Measurements from ENCODE around the gene BCL7C. TPM values are rescaled to one million over a fixed set of nuclear protein-coding genes. Genes with fewer than 3 reads are reported as not detected.

The BCL7C gene
- polyA plus RNA-seq, 1 donor from 2014 or later, result 39.2 TPM

GRCh38 chr16:30842971-30843370, 50.9 kb downstream of the BCL7C start:
- Histone ChIP-seq H3K9ac (ENCODE audit: low read length) (no peak overlapping the region), H3K9me3 (ENCODE audit: low read length) (no peaks in the 10 kb centered on the region), H3K27ac (ENCODE audit: low read length) (no peak overlapping the region), H3K9me2 (ENCODE audit: insufficient read depth, low read length) (no peaks in the 10 kb centered on the region), H3K4me2 (ENCODE audit: low read length) (no peak overlapping the region), H2AFZ (ENCODE audit: low read depth, low read length) (no peak overlapping the region), H3K79me2 (replicated peaks; ENCODE audit: insufficient read depth, low read length) (no peaks in the 10 kb centered on the region), H3F3A (ENCODE audit: insufficient read depth, low read length, poor library complexity, severe bottlenecking) (no peaks in the 10 kb centered on the region), H3K27me3 (ENCODE audit: insufficient read depth, low read depth, low read length) (no peaks in the 10 kb centered on the region), H4K20me1 (ENCODE audit: insufficient read depth) (no peaks in the 10 kb centered on the region), H3K4me3 (ENCODE audit: low read length) (no peak overlapping the region), H3K36me3 (ENCODE audit: insufficient read depth, low read length) (no peaks in the 10 kb centered on the region)
- no peak for TF ChIP-seq REST (IDR thresholded peaks at IDR 0.05; ENCODE audit: borderline replicate concordance)
- no peak for TF ChIP-seq MXI1 (conservative IDR thresholded peaks at IDR 0.05; ENCODE audit: poor library complexity, severe bottlenecking)
- no peak for TF ChIP-seq SMC3 (conservative IDR thresholded peaks at IDR 0.05; ENCODE audit: poor library complexity)
- no peak for TF ChIP-seq CTCF (IDR thresholded peaks at IDR 0.05; ENCODE audit: poor library complexity, severe bottlenecking)
- TF ChIP-seq EP300 (conservative IDR thresholded peaks at IDR 0.05; ENCODE audit: poor library complexity, severe bottlenecking), result no peak

GRCh38 chr16:30841332-30841731, 52.5 kb downstream of the BCL7C start:
- no peaks in the 10 kb centered on the region for H3F3A ChIP-seq (ENCODE audit: insufficient read depth, low read length, poor library complexity, severe bottlenecking)
- no peaks in the 10 kb centered on the region for H3K9me2 ChIP-seq (ENCODE audit: insufficient read depth, low read length)
- no peak for TF ChIP-seq REST (IDR thresholded peaks at IDR 0.05; ENCODE audit: borderline replicate concordance)
- no peaks in the 10 kb centered on the region for H3K36me3 ChIP-seq (ENCODE audit: insufficient read depth, low read length)
- no peak overlapping the region for H3K4me3 ChIP-seq (ENCODE audit: low read length)
- H3K79me2 ChIP-seq (replicated peaks; ENCODE audit: insufficient read depth, low read length), result no peaks in the 10 kb centered on the region
- no peaks in the 10 kb centered on the region for H3K9me3 ChIP-seq (ENCODE audit: low read length)
- no peak overlapping the region for H3K4me2 ChIP-seq (ENCODE audit: low read length)
- H3K9ac ChIP-seq (ENCODE audit: low read length), result no peak overlapping the region
- no peaks in the 10 kb centered on the region for H4K20me1 ChIP-seq (ENCODE audit: insufficient read depth)
- H2AFZ ChIP-seq (ENCODE audit: low read depth, low read length), result no peak overlapping the region
- H3K27ac ChIP-seq (ENCODE audit: low read length), result no peak overlapping the region
- no peaks in the 10 kb centered on the region for H3K27me3 ChIP-seq (ENCODE audit: insufficient read depth, low read depth, low read length)

Data from neural cell (in vitro differentiated cells).